OCI-LY7 (cell line): Measurements from ENCODE around the gene UBALD1. TPM values are rescaled to one million over a fixed set of nuclear protein-coding genes. Genes with fewer than 3 reads are reported as not detected.
A peak's percentile ranks its signal among the peaks of the same experiment; 100 is the strongest.
"Not testable (repeated sequence)": the region's sequence is repeated elsewhere in the genome, so short reads cannot be mapped to it uniquely, and the experiment has no call there.

Source experiments
- BruUV-seq: library from RNA; stranded (reverse); fragments of 400-500 nt; replicated peaks from 2 replicates; lab custom pipeline; 2021; lab: Mats Ljungman, UMichigan
- CTCF ChIA-PET: fragments of 300-600 bp; sonication (Branson Sonifier 250); formaldehyde crosslinking; loops from one replicate; lab custom pipeline; 2022; ENCODE audit warnings: antibody characterized with exemption; ENCODE audit not compliant: unreplicated experiment; lab: Charles Lee
- POLR2A ChIA-PET: fragments of 300-600 bp; sonication (Branson Sonifier 250); formaldehyde crosslinking; loops from one replicate; lab custom pipeline; 2022; ENCODE audit warnings: antibody characterized with exemption; lab: Charles Lee
- DNase-seq: peaks from one replicate; pipeline ENCODE4 v3.0.0-alpha.2; 2015; ENCODE audit warnings: low spot score
- H2AFZ ChIP-seq: fragments of 200-600 bp; sonication (generic), shearing (Covaris generic); 2 replicates; pipeline ENCODE4 v1.6.1; 2014; ENCODE audit warnings: mild to moderate bottlenecking, antibody characterized with exemption, low read length, moderate library complexity
- H3K27ac ChIP-seq: fragments of 200-600 bp; sonication (generic); 2 replicates; pipeline ENCODE4 v1.5.1; 2014; ENCODE audit warnings: mixed run types, low read depth, mild to moderate bottlenecking, moderate library complexity, low read length, inconsistent platforms; ENCODE audit not compliant: poor library complexity, severe bottlenecking
- H3K36me3 ChIP-seq: fragments of 200-600 bp; sonication (generic); 2 replicates; pipeline ENCODE4 v1.6.1; 2014; ENCODE audit warnings: mild to moderate bottlenecking, antibody characterized with exemption, low read length, moderate library complexity, mixed read lengths; ENCODE audit not compliant: insufficient read depth
- H3K4me1 ChIP-seq: fragments of 200-600 bp; sonication (generic); 2 replicates; pipeline ENCODE4 v1.5.1; 2014; ENCODE audit warnings: mild to moderate bottlenecking, low read length; ENCODE audit not compliant: insufficient read depth, poor library complexity, severe bottlenecking
- H3K4me2 ChIP-seq: fragments of 200-600 bp; sonication (generic); 2 replicates; pipeline ENCODE4 v1.6.1; 2014; ENCODE audit warnings: mild to moderate bottlenecking, low read length
- H3K4me3 ChIP-seq: fragments of 200-600 bp; sonication (generic); 2 replicates; pipeline ENCODE4 v1.5.1; 2014; ENCODE audit warnings: mild to moderate bottlenecking, low read depth, low read length; ENCODE audit not compliant: poor library complexity, severe bottlenecking
- H3K79me2 ChIP-seq: fragments of 200-600 bp; sonication (generic); 2 replicates; pipeline ENCODE4 v1.6.1; 2016; ENCODE audit warnings: low read depth, mild to moderate bottlenecking, low read length, moderate library complexity, mixed read lengths; ENCODE audit not compliant: insufficient read depth
- H3K9me2 ChIP-seq: fragments of 200-600 bp; sonication (generic); 2 replicates; pipeline ENCODE4 v1.6.1; 2016; ENCODE audit warnings: mild to moderate bottlenecking, low read length, mixed read lengths; ENCODE audit not compliant: insufficient read depth
- H3K9me3 ChIP-seq: fragments of 200-600 bp; sonication (generic); 2 replicates; pipeline ENCODE4 v1.6.1; 2014; ENCODE audit warnings: mild to moderate bottlenecking, mixed run types, low read length, mixed read lengths
- H4K20me1 ChIP-seq: fragments of 200-600 bp; sonication (generic); 2 replicates; pipeline ENCODE4 v1.6.1; 2014; ENCODE audit warnings: mild to moderate bottlenecking, antibody characterized with exemption, low read length, moderate library complexity, mixed read lengths; ENCODE audit not compliant: insufficient read depth
- CTCF ChIP-seq: fragments of 200-600 bp; sonication (generic); conservative IDR thresholded peaks from 2 replicates; pipeline ENCODE4 v1.5.1; 2014; ENCODE audit warnings: mild to moderate bottlenecking, antibody characterized with exemption, low read length, moderate library complexity, mixed read lengths
- EZH2phosphoT487 ChIP-seq: fragments of 200-600 bp; sonication (generic); IDR thresholded peaks from 2 replicates; pipeline ENCODE4 v1.6.1; 2018; ENCODE audit warnings: low read depth, borderline replicate concordance, mild to moderate bottlenecking, mixed run types, antibody characterized with exemption, low read length, moderate library complexity, mixed read lengths
- intact Hi-C: fragments of 100-400 bp; cut with micrococcal nuclease; formaldehyde crosslinking; loops from one replicate; pipeline ENCODE4 v1.10.0; 2022; ENCODE audit not compliant: unreplicated experiment
- total RNA-seq, 2 experiments: library from RNA; depleted of rRNA in 1 of 2; stranded (reverse); fragments of >200 nt in 1 of 2; shearing (Covaris generic) in 1 of 2; gene quantifications; 2 replicates each; pipeline ENCODE4 v1.2.3, GENCODE V29; 2014 to 2022

The UBALD1 gene
- total RNA-seq, 2 experiments from 2014 or later, result 11.1 to 34.1 TPM

- H3K4me2 ChIP-seq, H3K9me2 ChIP-seq, H3K4me3 ChIP-seq, POLR2A ChIA-PET, H4K20me1 ChIP-seq, H3K79me2 ChIP-seq, intact Hi-C loops, H3K4me1 ChIP-seq, H3K9me3 ChIP-seq, H2AFZ ChIP-seq, BruUV-seq, H3K27ac ChIP-seq: not testable (repeated sequence)
- peaks cover 12% of the 10 kb centered on the region; the same call in 1 of the 2 replicates for H3K36me3 ChIP-seq
- peak; percentile 90 for TF ChIP-seq CTCF
- peak; percentile 78 for DNase-seq
- CTCF ChIA-PET, result interaction anchor here (0.5 kb wide), 2 partner anchors 27 to 84 kb away, joined by 3 read pairs; partner anchors contain the start of gene DNAAF8
Measured at GRCh38 chr16:4650443-4651074, 35.9 kb upstream of the UBALD1 start.

GRCh38 chr16:4649744-4650442, 35.2 kb upstream of the UBALD1 start:
- CTCF ChIA-PET, result interaction anchor here (0.5 kb wide), 1 partner anchor 26 kb away, joined by 3 read pairs; no protein-coding TSS in a partner anchor
- no TSS peak for BruUV-seq
- no peak overlapping the region for H3K4me3 ChIP-seq
- intact Hi-C loops, result no loop called here
- H3K27ac ChIP-seq, result no peak overlapping the region
- no peaks in the 10 kb centered on the region for H3K9me2 ChIP-seq
- H3K79me2 ChIP-seq, result no peaks in the 10 kb centered on the region
- TF ChIP-seq CTCF, result no peak
- no peaks in the 10 kb centered on the region for H3K9me3 ChIP-seq
- no peaks in the 10 kb centered on the region for H3K4me1 ChIP-seq
- no peaks in the 10 kb centered on the region for H4K20me1 ChIP-seq
- POLR2A ChIA-PET, result no interaction called here
- H3K36me3 ChIP-seq, result peaks cover 12% of the 10 kb centered on the region; the same call in 1 of the 2 replicates
- no peak overlapping the region for H3K4me2 ChIP-seq
- DNase-seq, result no peak
- H2AFZ ChIP-seq, result no peak overlapping the region

GRCh38 chr16:4648917-4649316, 34.2 kb upstream of the UBALD1 start:
- BruUV-seq, result no TSS peak
- H3K79me2 ChIP-seq, result no peaks in the 10 kb centered on the region
- no peaks in the 10 kb centered on the region for H4K20me1 ChIP-seq
- ChIA-PET CTCF (no interaction called here), POLR2A (no interaction called here)
- peaks cover 9% of the 10 kb centered on the region for H3K36me3 ChIP-seq
- H3K27ac ChIP-seq, result no peak overlapping the region
- intact Hi-C loops, result no loop called here
- H2AFZ ChIP-seq, result no peak overlapping the region
- H3K9me2 ChIP-seq, result no peaks in the 10 kb centered on the region
- no peak overlapping the region for H3K4me2 ChIP-seq
- DNase-seq, result no peak
- H3K4me3 ChIP-seq, result no peak overlapping the region
- H3K9me3 ChIP-seq, result no peaks in the 10 kb centered on the region
- TF ChIP-seq CTCF (0 out of 2 replicates have a peak, but pooled peaks have one; percentile 15), EZH2phosphoT487 (no peak)
- H3K4me1 ChIP-seq, result no peaks in the 10 kb centered on the region
